Measurements from ENCODE around the gene CFTR.

Gene CFTR

GRCh38 chr7:117637937-117638336, 158.1 kb downstream of the CFTR start:
- H3K36me3 ChIP-seq (ENCODE audit: low read length): no peaks in the 10 kb centered on the region; the same call in 1 of the 2 replicates
- H3K27ac ChIP-seq (ENCODE audit: low read depth, low read length): no peak overlapping the region
- H2AFZ ChIP-seq (ENCODE audit: low read depth, low read length, severe bottlenecking): no peak overlapping the region
- H3K9ac ChIP-seq (ENCODE audit: low read length): no peak overlapping the region
- no peaks in the 10 kb centered on the region for H3K27me3 ChIP-seq (ENCODE audit: low read length)
- no peaks in the 10 kb centered on the region for H3K9me2 ChIP-seq (replicated peaks; ENCODE audit: insufficient read depth, low read length)
- H3K79me2 ChIP-seq (ENCODE audit: insufficient read depth, low read length): no peaks in the 10 kb centered on the region
- H4K20me1 ChIP-seq (ENCODE audit: low read depth, low read length): no peaks in the 10 kb centered on the region
- H3K9me3 ChIP-seq (ENCODE audit: insufficient read depth, low read length): no peaks in the 10 kb centered on the region
- TF ChIP-seq, protein P1, sequence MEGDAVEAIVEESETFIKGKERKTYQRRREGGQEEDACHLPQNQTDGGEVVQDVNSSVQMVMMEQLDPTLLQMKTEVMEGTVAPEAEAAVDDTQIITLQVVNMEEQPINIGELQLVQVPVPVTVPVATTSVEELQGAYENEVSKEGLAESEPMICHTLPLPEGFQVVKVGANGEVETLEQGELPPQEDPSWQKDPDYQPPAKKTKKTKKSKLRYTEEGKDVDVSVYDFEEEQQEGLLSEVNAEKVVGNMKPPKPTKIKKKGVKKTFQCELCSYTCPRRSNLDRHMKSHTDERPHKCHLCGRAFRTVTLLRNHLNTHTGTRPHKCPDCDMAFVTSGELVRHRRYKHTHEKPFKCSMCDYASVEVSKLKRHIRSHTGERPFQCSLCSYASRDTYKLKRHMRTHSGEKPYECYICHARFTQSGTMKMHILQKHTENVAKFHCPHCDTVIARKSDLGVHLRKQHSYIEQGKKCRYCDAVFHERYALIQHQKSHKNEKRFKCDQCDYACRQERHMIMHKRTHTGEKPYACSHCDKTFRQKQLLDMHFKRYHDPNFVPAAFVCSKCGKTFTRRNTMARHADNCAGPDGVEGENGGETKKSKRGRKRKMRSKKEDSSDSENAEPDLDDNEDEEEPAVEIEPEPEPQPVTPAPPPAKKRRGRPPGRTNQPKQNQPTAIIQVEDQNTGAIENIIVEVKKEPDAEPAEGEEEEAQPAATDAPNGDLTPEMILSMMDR (IDR thresholded peaks at IDR 0.05; ENCODE audit: insufficient read depth, low read length, poor library complexity, severe bottlenecking): no peak
- TF ChIP-seq EZH2phosphoT487 (conservative IDR thresholded peaks at IDR 0.05; ENCODE audit: low read length): no peak
- no peak overlapping the region for H3K4me2 ChIP-seq (ENCODE audit: low read depth, low read length, poor library complexity, severe bottlenecking)
- H3K4me3 ChIP-seq (ENCODE audit: insufficient read depth, low read length, poor library complexity, severe bottlenecking): no peak overlapping the region
- no peaks in the 10 kb centered on the region for H3F3A ChIP-seq (ENCODE audit: insufficient read depth)

GRCh38 chr7:117639966-117640365, 160.1 kb downstream of the CFTR start:
- H3K9me3 ChIP-seq (ENCODE audit: insufficient read depth, low read length): no peaks in the 10 kb centered on the region

GRCh38 chr7:117640465-117640864, 160.6 kb downstream of the CFTR start:
- Histone ChIP-seq H3K27me3 (ENCODE audit: low read length) (no peaks in the 10 kb centered on the region), H3K9ac (ENCODE audit: low read length) (no peak overlapping the region), H2AFZ (ENCODE audit: low read depth, low read length, severe bottlenecking) (no peak overlapping the region), H4K20me1 (ENCODE audit: low read depth, low read length) (no peaks in the 10 kb centered on the region), H3K27ac (ENCODE audit: low read depth, low read length) (no peak overlapping the region), H3K4me3 (ENCODE audit: insufficient read depth, low read length, poor library complexity, severe bottlenecking) (no peak overlapping the region), H3K36me3 (ENCODE audit: low read length) (no peaks in the 10 kb centered on the region; the same call in 1 of the 2 replicates), H3K9me2 (replicated peaks; ENCODE audit: insufficient read depth, low read length) (no peaks in the 10 kb centered on the region), H3F3A (ENCODE audit: insufficient read depth) (no peaks in the 10 kb centered on the region), H3K4me2 (ENCODE audit: low read depth, low read length, poor library complexity, severe bottlenecking) (no peak overlapping the region), H3K9me3 (ENCODE audit: insufficient read depth, low read length) (no peaks in the 10 kb centered on the region), H3K79me2 (ENCODE audit: insufficient read depth, low read length) (no peaks in the 10 kb centered on the region)
- TF ChIP-seq, protein P1 (IDR thresholded peaks at IDR 0.05; ENCODE audit: insufficient read depth, low read length, poor library complexity, severe bottlenecking): no peak
- no peak for TF ChIP-seq EZH2phosphoT487 (conservative IDR thresholded peaks at IDR 0.05; ENCODE audit: low read length)

More at GRCh38 chr7:117639966-117640365, 160.1 kb downstream of the CFTR start:
- H3K4me2 ChIP-seq (ENCODE audit: low read depth, low read length, poor library complexity, severe bottlenecking): no peak overlapping the region
- H3K27ac ChIP-seq (ENCODE audit: low read depth, low read length): no peak overlapping the region
- no peaks in the 10 kb centered on the region for H4K20me1 ChIP-seq (ENCODE audit: low read depth, low read length)
- H3F3A ChIP-seq (ENCODE audit: insufficient read depth): no peaks in the 10 kb centered on the region
- no peaks in the 10 kb centered on the region; the same call in 1 of the 2 replicates for H3K36me3 ChIP-seq (ENCODE audit: low read length)
- TF ChIP-seq, protein P1 (IDR thresholded peaks at IDR 0.05; ENCODE audit: insufficient read depth, low read length, poor library complexity, severe bottlenecking): no peak
- no peak for TF ChIP-seq EZH2phosphoT487 (conservative IDR thresholded peaks at IDR 0.05; ENCODE audit: low read length)
- H3K9ac ChIP-seq (ENCODE audit: low read length): no peak overlapping the region
- H3K9me2 ChIP-seq (replicated peaks; ENCODE audit: insufficient read depth, low read length): no peaks in the 10 kb centered on the region
- H2AFZ ChIP-seq (ENCODE audit: low read depth, low read length, severe bottlenecking): no peak overlapping the region
- H3K4me3 ChIP-seq (ENCODE audit: insufficient read depth, low read length, poor library complexity, severe bottlenecking): no peak overlapping the region
- H3K27me3 ChIP-seq (ENCODE audit: low read length): no peaks in the 10 kb centered on the region
- H3K79me2 ChIP-seq (ENCODE audit: insufficient read depth, low read length): no peaks in the 10 kb centered on the region
